ENCODE data around the gene APC. TPM values are rescaled to one million over a fixed set of nuclear protein-coding genes. Genes with fewer than 3 reads are reported as not detected.

Gene APC
- total and polyA plus RNA-seq, 10 of the 15 experiments (the other 5 are each of a cell fraction or from before 2014, with no cell fraction given) = 3.2 to 23.3 (median 13.8) TPM

GRCh38 chr5:112734597-112734996, 3.1 kb upstream of the APC start:
- Histone ChIP-seq H2AFZ (ENCODE audit: control insufficient read depth, low read depth, low read length) (no peak overlapping the region), H3K79me2 (ENCODE audit: control insufficient read depth, insufficient read depth, low read length) (peaks cover 10% of the 10 kb centered on the region), H3K4me3 (no peak overlapping the region), H3K27me3 (replicated peaks in 1 of 2; ENCODE audit: control insufficient read depth in 2 of 2, insufficient read depth in 2 of 2, low read length in 1 of 2) (no peaks in the 10 kb centered on the region), H4K20me1 (ENCODE audit: control insufficient read depth, insufficient read depth) (no peaks in the 10 kb centered on the region), H3K9ac (ENCODE audit: control insufficient read depth, insufficient read depth, low read length) (no peak overlapping the region), H3K9me3 (replicated peaks; ENCODE audit: control insufficient read depth, insufficient read depth, low read length) (no peaks in the 10 kb centered on the region), H3K27ac (ENCODE audit: control insufficient read depth, insufficient read depth) (no peak overlapping the region), H3K36me3 (ENCODE audit: control insufficient read depth in 2 of 2, insufficient read depth in 2 of 2, low read length in 1 of 2) (no peaks in the 10 kb centered on the region), H3K4me2 (ENCODE audit: control insufficient read depth, insufficient read depth) (no peak overlapping the region), H3K4me1 (ENCODE audit: control insufficient read depth, insufficient read depth, low read length) (no peaks in the 10 kb centered on the region)
- no peak for TF ChIP-seq SMARCA5 (IDR thresholded peaks at IDR 0.05)
- no peak for TF ChIP-seq WRNIP1 (IDR thresholded peaks at IDR 0.05; ENCODE audit: borderline replicate concordance, low read depth, low read length)
- no peak for TF ChIP-seq CEBPB (IDR thresholded peaks at IDR 0.05; ENCODE audit: borderline replicate concordance in 1 of 2, low read depth in 2 of 2, low read length in 2 of 2)
- TF ChIP-seq JUNB (IDR thresholded peaks at IDR 0.05) = no peak
- no peak for TF ChIP-seq NFYA (IDR thresholded peaks at IDR 0.05; ENCODE audit: borderline replicate concordance, low read depth, low read length)
- CTCF ChIA-PET = interaction anchor here (1.0 to 2.0 kb wide), 4 partner anchors 14 to 262 kb away, joined by 3 to 5 read pairs (median 4); no protein-coding TSS in a partner anchor
- FAIRE-seq (no peak), DNase-seq (ENCODE audit: low read depth, low spot score) (no peak), ATAC-seq (no peak)
- POLR2A ChIA-PET = interaction anchor here (0.7 to 3.7 kb wide), 4 partner anchors 11 to 26 kb away, joined by 3 to 10 read pairs (median 5); no protein-coding TSS in a partner anchor
- no TSS peak for BruUV-seq (replicated peaks)
- SMC1A ChIA-PET (ENCODE audit: uncharacterized antibody, unreplicated experiment) = interaction anchor here (0.9 to 4.0 kb wide), 6 partner anchors 10 to 244 kb away, joined by 3 to 16 read pairs (median 4); no protein-coding TSS in a partner anchor
- in situ Hi-C loops (cut with MboI) = no loop called here
- intact Hi-C loops (cut with micrococcal nuclease; ENCODE audit: unreplicated experiment) = no loop called here
- RAD21 ChIA-PET (ENCODE audit: unreplicated experiment) = interaction anchor here (1.1 to 1.3 kb wide), 3 partner anchors 10 to 26 kb away, joined by 3 to 4 read pairs (median 3); no protein-coding TSS in a partner anchor
- 93% methylated on average over 3 of the region's 3 CpGs for WGBS (ENCODE audit: insufficient coverage, insufficient replicate concordance, low lambda C conversion rate, missing lambda C conversion rate)

DNA sequence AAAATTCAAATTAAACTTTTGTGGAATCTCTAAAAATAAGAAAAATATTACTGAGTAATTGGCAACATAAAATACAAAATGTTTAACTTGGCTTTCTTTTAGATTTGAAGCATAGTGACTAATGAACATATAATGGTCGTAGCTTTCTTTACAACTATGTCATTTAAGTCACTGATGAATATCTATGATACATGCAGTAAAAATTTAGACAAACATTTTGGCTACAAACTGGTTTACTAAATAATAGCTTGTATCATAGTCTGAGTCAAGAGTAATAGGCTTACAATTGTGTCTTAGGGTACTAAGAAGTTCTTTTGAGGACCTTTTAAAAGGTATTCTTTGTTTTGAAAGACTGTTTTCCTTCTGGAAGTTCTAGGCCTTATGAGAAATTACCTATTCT, 2.0 kb upstream of the APC start:
- WGBS (ENCODE audit: insufficient coverage, insufficient replicate concordance, low lambda C conversion rate, missing lambda C conversion rate) = 89% methylated on average over 1 of the region's 1 CpG

More for the DNA sequence above, 2.0 kb upstream of the APC start:
- intact Hi-C loops (cut with micrococcal nuclease; ENCODE audit: unreplicated experiment) = no loop called here
- DNase-seq (ENCODE audit: low read depth, low spot score) (no peak), FAIRE-seq (no peak), ATAC-seq (no peak)
- ChIA-PET SMC1A (ENCODE audit: uncharacterized antibody, unreplicated experiment) (interaction anchor here (1.0 to 4.9 kb wide), 7 partner anchors 11 to 51 kb away, joined by 3 to 30 read pairs (median 11); no protein-coding TSS in a partner anchor), RAD21 (ENCODE audit: unreplicated experiment) (interaction anchor here (0.8 to 1.3 kb wide), 4 partner anchors 11 to 45 kb away, joined by 3 to 4 read pairs (median 3); no protein-coding TSS in a partner anchor), POLR2A (interaction anchor here (0.5 to 3.7 kb wide), 4 partner anchors 12 to 28 kb away, joined by 3 to 10 read pairs (median 5); no protein-coding TSS in a partner anchor), CTCF (interaction anchor here (0.8 to 3.6 kb wide), 9 partner anchors 13 to 261 kb away, joined by 3 to 14 read pairs (median 4); no protein-coding TSS in a partner anchor)
- Histone ChIP-seq H3K27me3 (replicated peaks in 1 of 2; ENCODE audit: control insufficient read depth in 2 of 2, insufficient read depth in 2 of 2, low read length in 1 of 2) (no peaks in the 10 kb centered on the region), H3K4me3 (no peak overlapping the region), H3K36me3 (ENCODE audit: control insufficient read depth in 2 of 2, insufficient read depth in 2 of 2, low read length in 1 of 2) (no peaks in the 10 kb centered on the region), H3K9ac (ENCODE audit: control insufficient read depth, insufficient read depth, low read length) (no peak overlapping the region), H4K20me1 (ENCODE audit: control insufficient read depth, insufficient read depth) (no peaks in the 10 kb centered on the region), H3K9me3 (replicated peaks; ENCODE audit: control insufficient read depth, insufficient read depth, low read length) (no peaks in the 10 kb centered on the region), H3K27ac (ENCODE audit: control insufficient read depth, insufficient read depth) (no peak overlapping the region), H3K4me1 (ENCODE audit: control insufficient read depth, insufficient read depth, low read length) (no peaks in the 10 kb centered on the region), H2AFZ (ENCODE audit: control insufficient read depth, low read depth, low read length) (no peak overlapping the region), H3K79me2 (ENCODE audit: control insufficient read depth, insufficient read depth, low read length) (peaks cover 12% of the 10 kb centered on the region), H3K4me2 (ENCODE audit: control insufficient read depth, insufficient read depth) (no peak overlapping the region)
- TF ChIP-seq ZNF622 (IDR thresholded peaks at IDR 0.05) (no peak), ZSCAN29 (IDR thresholded peaks at IDR 0.05) (no peak), MTA2 (IDR thresholded peaks at IDR 0.05; ENCODE audit: low read depth) (no peak), FOXM1 (IDR thresholded peaks at IDR 0.05; ENCODE audit: low read depth, low read length) (no peak)
- no TSS peak for BruUV-seq (replicated peaks)
- in situ Hi-C loops (cut with MboI) = no loop called here

Data from GM12878 (cell line).